KBM-7 (cell line): Measurements from ENCODE around the gene CDH4.

Source experiments
- DNase-seq: peaks from one replicate; pipeline ENCODE4 v3.0.0-alpha.2; 2015
- in situ Hi-C: fragments of 300-500 bp; cut with MboI; formaldehyde crosslinking; loops from 2 replicates; pipeline ENCODE4 v1.14.3; 2020; ENCODE audit warnings: low sequenced_read_pairs, low pct_unique_long_range_greater_than_20kb, mixed read lengths

The CDH4 gene

DNA sequence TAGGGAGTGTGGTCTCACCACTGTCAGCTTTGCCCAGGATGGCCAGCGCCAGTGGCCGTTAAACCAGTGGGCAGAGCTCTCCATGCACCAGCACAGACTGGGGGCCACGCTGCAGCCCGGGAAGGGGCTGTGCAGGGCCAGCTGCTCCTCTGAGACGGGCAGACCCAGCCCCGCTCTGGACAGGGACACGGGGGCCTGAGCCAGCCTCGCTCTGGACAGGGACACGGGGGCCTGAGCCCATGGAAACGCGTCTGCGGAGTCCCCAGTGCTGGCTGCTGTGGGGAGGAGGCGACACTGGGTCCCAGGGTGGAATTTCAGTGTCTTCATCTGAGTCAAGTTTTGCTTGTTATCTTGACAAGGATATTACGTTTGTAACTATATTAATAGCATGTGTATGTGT lies 402.7 kb downstream of the CDH4 start:
- in situ Hi-C loops = no loop called here

DNA sequence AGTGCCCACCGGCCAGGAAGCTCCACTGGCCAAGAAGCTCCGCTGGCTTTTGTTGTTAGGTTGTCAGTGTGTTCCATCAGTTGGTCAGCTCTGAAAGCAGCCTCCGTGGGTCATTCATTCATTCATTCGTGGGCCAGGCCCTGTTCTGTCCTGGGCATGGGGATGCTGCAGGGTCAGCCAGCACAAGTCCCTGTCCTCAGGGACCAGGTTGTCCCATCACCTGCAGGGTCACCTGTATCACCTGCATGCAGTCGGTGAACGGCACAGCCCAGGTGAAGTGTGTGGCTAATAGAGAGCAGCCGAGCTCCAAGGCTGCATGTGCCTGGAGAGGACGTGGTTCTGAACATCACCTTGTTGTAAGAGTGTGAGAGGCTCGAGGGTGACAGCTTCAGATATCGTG lies 403.5 kb downstream of the CDH4 start:
- DNase-seq = no peak
- in situ Hi-C loops = no loop called here

More for the DNA sequence above, 402.7 kb downstream of the CDH4 start:
- DNase-seq = no peak

DNA sequence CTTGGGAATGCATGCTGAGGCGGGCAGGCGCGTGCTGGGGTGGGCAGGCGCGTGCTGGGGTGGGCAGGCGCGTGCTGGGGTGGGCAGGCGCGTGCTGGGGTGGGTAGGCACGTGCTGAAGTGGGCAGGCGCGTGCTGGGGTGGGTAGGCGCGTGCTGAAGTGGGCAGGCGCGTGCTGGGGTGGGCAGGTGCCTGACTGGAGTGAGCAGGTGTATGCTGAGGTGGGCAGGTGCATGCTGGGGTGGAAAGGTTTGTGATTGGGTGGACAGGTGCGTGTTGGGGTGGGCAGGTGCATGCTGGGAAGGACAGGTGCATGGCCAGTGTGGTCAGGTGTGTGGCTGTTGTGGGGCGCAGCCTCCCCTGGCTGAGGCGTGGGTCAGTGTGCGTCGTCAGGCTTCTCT lies 404.1 kb downstream of the CDH4 start:
- no peak for DNase-seq
- in situ Hi-C loops = no loop called here

- no peak for DNase-seq
- in situ Hi-C loops = no loop called here
These were observed 405.8 kb downstream of the CDH4 start for GRCh38 chr20:61657721-61658377.

- no peak for DNase-seq
- in situ Hi-C loops = no loop called here
These were observed 406.5 kb downstream of the CDH4 start for GRCh38 chr20:61658563-61658962.

DNA sequence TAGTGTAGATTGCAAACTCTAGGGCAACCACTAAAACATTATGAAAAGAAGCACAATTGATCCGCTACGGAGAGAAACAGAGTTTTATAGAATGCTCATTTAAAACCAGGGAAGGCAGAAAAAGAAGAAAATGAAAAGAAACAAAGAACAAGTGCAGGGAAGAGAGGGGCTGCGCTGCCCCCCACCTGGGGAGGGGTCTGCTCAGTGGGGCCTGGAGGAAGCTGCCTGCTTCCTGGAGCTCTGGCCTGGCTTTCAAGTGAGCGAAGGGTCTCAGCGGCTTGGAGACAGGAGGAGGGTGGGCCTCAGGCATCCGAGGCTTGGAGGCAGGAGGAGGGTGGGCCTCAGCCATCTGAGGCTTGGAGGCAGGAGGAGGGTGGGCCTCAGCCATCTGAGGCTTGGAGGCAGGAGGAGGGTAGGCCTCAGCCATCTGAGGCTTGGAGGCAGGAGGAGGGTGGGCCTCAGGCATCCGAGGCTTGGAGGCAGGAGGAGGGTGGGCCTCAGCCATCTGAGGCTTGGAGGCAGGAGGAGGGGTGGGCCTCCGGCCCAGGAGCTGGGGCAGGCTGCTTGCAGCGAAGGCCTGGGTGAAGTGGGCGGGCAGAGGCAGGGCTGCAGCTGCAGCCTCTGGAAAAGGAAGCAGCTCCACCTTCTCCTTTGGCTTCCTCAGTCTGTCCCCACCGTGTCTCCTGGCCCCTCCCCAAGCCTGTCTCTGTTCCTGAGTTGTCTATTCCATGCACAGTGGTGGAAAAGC lies 407.4 kb downstream of the CDH4 start:
- in situ Hi-C loops = no loop called here
- no peak for DNase-seq

DNA sequence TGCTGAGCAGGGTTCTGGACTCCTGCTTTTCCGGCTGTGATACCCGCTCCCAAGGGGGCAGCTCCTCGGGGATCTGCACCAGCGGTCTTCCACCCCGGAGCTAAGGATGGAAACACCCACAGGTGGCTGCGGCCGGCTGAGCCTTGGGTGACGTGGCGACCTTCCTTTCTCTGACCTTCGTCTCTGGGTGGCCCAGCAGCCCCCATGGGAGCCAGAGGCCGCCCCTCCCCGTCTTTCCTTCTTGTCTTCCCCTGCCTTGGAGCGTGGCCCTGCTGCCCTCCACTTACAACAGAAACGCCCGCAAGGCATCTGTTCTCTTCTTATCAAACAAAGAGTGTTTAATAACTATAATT lies 407.9 kb downstream of the CDH4 start:
- in situ Hi-C loops = no loop called here
- no peak for DNase-seq

DNA sequence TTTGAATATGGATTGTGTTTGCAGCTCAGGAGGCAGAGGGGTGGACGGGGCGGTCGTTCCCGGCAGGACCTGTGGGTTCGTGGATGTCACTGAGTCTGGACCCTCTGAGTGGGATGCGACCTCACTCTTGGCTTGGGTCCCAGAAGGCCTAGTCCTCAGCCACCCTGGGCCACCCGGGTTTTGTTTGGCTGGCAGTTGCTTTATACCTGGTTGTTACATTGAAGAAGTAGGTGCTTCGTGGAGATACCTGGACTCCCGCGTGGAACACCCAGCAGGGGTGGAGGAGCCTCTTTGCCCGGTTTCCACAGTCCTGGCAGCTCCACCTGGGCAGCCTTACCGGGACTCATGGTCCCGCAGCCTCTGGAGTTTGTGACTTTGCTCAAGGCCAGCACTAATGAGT lies 408.5 kb downstream of the CDH4 start:
- in situ Hi-C loops = no loop called here
- no peak for DNase-seq

DNA sequence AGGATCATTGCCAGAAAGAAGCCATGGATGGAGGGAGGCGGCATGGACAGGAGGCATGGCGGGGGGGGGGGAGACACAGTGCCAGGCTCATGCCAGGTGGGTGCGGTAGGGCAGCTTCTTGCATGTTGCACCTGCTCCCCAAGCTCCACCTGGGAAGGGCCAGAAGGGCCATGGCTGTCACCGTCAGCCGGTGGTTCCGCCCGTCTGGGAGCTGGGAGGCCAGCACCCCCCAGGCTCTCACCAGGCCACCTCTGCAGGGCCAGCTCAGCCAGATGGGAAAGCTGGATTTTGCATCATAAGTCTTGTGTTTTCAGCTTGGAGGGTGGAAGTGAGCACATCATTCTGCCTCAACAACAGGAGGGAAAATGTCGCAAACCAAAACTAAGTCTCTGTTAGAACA lies 409.0 kb downstream of the CDH4 start:
- in situ Hi-C loops = no loop called here
- no peak for DNase-seq

DNA sequence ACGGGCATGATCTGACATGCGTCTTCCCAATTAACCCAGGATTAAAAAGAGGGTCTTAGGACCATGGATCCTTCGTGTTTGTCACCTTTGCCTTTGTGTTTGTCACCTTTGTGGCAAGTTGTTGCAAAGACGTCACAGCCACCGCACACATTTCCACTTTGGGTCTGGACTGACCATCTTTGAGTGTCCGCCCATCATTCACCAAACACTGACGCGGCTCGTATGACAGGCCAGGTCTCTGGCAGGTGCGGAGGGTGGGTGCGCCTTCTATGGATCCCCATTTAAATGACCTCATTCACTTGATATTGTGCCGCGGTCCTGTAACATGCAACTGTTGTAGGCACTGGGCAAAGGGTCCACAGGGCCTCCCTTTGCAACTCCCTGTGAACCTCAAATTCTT lies 409.5 kb downstream of the CDH4 start:
- DNase-seq = no peak
- in situ Hi-C loops = no loop called here

DNA sequence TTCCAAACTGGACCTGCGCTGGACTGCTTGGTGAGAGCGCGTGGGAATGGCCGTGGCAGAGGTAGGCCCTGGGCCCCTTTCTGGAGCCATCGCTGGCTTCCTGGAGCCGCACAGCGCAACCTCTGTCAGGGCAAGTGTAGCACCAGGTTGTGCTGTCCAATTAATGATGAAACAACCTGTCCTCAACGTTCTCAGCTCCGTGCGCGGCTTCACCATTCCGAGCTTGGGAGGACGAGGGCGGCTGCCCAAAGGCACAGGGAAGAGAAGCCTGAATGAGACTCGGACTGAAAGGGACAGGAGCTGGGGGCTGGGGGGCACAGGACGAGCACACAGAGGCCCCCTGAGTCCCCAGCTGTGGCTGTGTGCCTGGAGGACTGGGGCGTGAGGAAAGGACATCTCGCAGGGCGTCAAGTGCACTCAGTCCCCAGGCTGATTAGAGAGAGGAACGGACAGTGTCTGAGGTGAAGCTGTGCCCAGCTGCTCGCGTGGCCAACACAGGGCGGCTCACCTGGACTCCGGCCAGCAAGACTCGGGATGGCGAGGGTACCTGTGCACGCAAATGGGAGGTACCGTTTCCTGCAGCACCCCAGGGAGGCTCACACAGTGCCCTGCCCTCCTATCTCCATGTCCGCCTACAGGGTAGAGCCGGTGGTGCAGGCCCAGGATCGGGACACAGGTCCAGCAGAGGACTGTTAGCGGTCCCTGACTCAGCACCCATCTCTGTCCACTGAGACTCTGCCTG lies 410.3 kb downstream of the CDH4 start:
- in situ Hi-C loops = no loop called here
- DNase-seq = no peak

- in situ Hi-C loops = no loop called here
- no peak for DNase-seq
These were observed 410.9 kb downstream of the CDH4 start for GRCh38 chr20:61662968-61663331.

GRCh38 chr20:61663521-61664425 lies 411.7 kb downstream of the CDH4 start:
- no peak for DNase-seq
- in situ Hi-C loops = no loop called here

GRCh38 chr20:61664556-61665320 lies 412.7 kb downstream of the CDH4 start:
- in situ Hi-C loops = no loop called here

GRCh38 chr20:61665528-61666470 lies 413.7 kb downstream of the CDH4 start:
- in situ Hi-C loops = no loop called here
- DNase-seq = no peak

More at GRCh38 chr20:61664556-61665320, 412.7 kb downstream of the CDH4 start:
- DNase-seq = no peak

DNA sequence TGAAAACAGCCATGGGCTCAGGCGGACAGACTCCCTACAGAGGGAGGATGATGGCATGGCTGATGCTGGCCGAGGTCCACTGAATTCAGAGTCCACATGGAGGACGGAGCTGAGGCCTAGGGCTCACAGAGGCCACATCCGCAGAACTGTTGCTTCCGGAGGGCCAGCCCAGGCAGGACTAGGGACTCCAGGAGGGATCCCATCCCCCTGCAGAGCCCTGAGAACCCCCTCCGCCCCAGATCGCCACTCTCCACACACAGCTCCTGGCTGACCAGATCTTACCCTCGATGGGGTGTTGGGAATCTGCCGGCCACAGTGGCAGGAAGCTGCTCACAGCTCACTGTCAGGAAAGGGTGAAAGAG lies 414.4 kb downstream of the CDH4 start:
- no peak for DNase-seq
- in situ Hi-C loops = no loop called here

DNA sequence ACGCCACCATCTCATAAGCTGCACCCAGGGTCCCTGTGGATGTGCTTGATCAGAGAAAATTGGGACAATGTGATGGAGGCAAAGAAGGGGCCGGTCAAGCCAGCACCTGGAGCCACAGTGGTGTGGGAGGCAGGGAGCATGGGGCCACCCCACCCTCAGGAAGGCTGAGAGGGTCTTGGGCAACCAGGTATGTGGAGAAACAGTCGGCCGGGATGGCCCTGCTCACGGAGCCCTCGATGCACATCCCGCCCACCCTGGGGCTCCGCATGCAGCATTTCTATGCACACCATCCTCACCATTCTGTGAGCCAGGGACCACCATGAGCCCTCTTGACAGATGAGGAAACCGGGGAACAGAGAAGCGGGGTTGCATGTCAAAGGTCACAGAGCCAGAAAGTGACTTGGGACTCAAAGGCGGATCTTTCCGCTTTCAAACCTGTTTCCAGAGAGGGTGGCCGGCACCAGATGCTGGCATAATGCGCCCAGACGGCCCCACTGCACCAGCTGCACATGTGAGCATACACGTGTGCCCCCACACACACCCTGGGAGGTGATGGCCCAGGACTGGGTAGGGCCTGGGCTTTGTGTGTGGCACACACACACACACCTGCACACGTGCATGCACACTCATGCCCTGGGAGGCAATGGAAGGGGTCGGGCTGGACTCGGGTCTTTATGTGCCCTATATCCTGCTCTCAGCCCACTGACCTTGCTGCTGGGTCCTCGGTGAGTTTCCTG lies 415.2 kb downstream of the CDH4 start:
- in situ Hi-C loops = no loop called here
- DNase-seq = no peak
